GM12864 (cell line): ENCODE results near the gene TAX1BP1.

ENCODE experiments used
- DNase-seq: peaks from one replicate; pipeline ENCODE4 v3.0.0-alpha.2; 2011; ENCODE audit warnings: low read depth
- H3K4me3 ChIP-seq: 2 replicates; pipeline ENCODE4 v1.5.1; 2011; ENCODE audit warnings: mild to moderate bottlenecking, low read depth, low read length, control low read depth
- CTCF ChIP-seq: IDR thresholded peaks from 2 replicates; pipeline ENCODE4 v1.5.1; 2011; ENCODE audit warnings: low read depth, mild to moderate bottlenecking, moderate library complexity, low read length, control low read depth, inconsistent platforms; ENCODE audit errors: missing control alignments

Gene TAX1BP1

GRCh38 chr7:27822245-27822644 lies 82.3 kb downstream of the TAX1BP1 start:
- DNase-seq: no peak
- no peak for TF ChIP-seq CTCF
- no peak overlapping the region for H3K4me3 ChIP-seq

- no peak for TF ChIP-seq CTCF
- no peak overlapping the region for H3K4me3 ChIP-seq
- DNase-seq: no peak
Measured at GRCh38 chr7:27825891-27826290, 85.9 kb downstream of the TAX1BP1 start.

- no peak for DNase-seq
- TF ChIP-seq CTCF: no peak
- H3K4me3 ChIP-seq: no peak overlapping the region
Measured at GRCh38 chr7:27826357-27826756, 86.4 kb downstream of the TAX1BP1 start.

- no peak for DNase-seq
- TF ChIP-seq CTCF: no peak
- H3K4me3 ChIP-seq: no peak overlapping the region
Measured at GRCh38 chr7:27834179-27834921, 94.4 kb downstream of the TAX1BP1 start.

GRCh38 chr7:27835376-27835775 lies 95.4 kb downstream of the TAX1BP1 start:
- no peak for TF ChIP-seq CTCF
- no peak overlapping the region for H3K4me3 ChIP-seq
- no peak for DNase-seq

- no peak for TF ChIP-seq CTCF
- DNase-seq: no peak
- H3K4me3 ChIP-seq: no peak overlapping the region
Measured at GRCh38 chr7:27836536-27836935, 96.6 kb downstream of the TAX1BP1 start.

- no peak for TF ChIP-seq CTCF
- DNase-seq: no peak
- H3K4me3 ChIP-seq: no peak overlapping the region
Measured at GRCh38 chr7:27839099-27839498, 99.1 kb downstream of the TAX1BP1 start.
